Stimulated activated naive CD4-positive, alpha-beta T cell (primary cell): ENCODE results near the gene KMT2C.

Source experiments
- DNase-seq, 6 experiments: peaks; one replicate each; lab custom pipeline; 2025; lab: John Stamatoyannopoulos, UW

Gene KMT2C

DNA sequence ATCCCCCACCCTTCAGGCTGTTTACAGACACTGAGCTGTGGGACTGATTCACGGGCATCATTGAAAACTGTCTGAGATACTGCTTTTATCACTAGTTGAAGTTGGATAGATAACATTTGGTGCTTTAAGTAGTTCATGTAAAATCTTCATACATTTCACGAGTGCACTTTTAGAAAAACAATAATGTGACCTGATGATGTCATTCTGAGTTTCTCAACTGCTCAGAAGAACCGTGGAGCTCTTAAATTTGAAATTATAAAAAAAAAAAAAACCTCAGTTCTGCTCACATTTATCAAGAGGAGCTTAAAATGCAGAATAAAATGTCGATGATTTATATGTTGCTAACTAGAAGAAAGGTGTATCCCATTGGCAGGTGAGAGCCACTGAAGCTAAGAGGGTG lies 328.8 kb downstream of the KMT2C start:
- no peak for DNase-seq

DNA sequence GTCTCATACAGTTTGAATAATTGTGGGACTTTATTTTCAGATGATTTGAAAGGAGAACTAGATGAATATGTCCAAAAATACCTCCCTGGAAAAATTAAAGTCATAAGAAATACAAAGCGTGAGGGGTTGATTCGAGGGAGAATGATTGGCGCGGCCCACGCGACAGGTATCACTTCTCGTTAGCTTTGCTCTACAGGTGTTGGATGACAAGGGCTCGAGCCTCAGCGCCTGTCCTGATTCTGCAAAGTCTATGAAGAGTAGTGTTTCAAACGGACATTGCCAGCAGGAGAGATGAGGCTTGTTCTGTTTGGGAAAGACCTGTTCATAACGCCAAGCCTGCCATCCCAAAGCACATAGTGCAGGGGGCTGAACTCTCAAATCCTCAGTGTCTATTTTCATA lies 330.6 kb downstream of the KMT2C start:
- no peak for DNase-seq

DNA sequence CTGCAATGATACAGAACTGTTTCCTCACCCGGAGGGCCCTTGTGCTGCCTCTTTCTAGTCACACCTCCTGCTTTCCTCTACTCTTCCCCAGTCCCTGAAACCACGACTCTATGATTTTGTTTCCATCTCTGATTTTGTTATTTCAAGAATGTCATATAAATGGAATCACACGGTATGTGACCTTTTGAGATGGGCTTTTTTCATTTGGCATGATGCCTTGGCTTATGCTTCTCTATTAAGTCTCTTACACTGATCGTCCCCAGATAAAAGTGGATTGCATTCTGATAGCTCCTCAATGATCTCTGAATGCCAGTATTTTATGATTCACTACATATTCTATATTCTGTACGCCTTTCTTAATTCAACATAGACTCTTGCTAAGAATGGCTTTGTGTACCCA lies 332.1 kb downstream of the KMT2C start:
- no peak for DNase-seq

DNA sequence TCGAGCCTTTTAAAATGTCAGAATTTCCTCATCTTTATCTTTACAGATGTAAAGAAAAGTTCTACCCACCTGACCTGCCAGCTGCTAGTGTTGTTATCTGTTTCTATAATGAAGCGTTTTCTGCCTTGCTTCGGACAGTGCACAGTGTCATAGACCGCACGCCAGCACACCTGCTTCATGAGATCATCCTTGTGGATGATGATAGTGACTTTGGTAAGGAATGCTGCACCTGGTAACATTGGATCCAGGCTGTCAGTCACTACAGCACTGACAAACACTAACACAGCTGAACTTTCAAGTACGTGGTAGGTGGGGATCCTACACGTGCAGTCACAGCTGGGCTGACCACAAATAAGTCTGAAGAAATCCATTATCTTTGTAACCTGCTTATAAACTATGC lies 332.7 kb downstream of the KMT2C start:
- DNase-seq: no peak

DNA sequence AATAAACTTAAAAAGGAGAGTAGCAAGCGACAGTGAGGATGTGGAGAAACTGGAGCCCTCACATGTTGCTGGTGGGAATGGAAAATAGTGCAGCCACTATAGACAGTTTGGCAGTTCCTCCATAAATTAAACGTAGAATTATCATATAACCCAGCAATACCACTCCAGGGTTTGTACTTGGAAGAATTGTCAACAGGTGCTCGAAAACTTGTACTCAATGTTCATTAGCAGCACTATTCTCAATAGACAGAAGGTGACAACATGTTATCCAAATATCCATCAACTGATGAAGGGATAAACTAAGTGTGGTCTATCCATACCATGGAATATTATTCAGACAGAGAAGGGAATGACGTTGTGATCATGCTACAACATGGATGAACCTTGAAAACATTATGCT lies 338.5 kb downstream of the KMT2C start:
- DNase-seq: no peak

DNA sequence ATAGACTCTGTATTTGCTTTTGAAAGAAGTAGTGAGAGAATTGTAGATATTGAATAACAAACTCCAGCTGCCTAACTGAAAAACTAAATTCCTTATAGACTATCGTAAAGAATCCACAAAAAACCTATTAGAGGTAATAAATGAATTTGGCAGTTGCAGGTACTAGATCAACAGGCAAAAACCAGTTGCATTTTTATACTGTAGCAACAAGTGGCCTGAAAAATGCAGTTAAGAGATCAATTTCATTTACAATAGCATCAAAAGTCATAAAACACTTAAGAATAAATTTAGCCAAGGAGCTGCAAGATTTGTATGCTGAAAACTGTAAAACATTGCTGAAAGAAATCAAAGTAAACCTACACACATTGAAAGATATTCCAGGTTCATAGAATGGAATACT lies 340.0 kb downstream of the KMT2C start:
- DNase-seq: no peak

DNA sequence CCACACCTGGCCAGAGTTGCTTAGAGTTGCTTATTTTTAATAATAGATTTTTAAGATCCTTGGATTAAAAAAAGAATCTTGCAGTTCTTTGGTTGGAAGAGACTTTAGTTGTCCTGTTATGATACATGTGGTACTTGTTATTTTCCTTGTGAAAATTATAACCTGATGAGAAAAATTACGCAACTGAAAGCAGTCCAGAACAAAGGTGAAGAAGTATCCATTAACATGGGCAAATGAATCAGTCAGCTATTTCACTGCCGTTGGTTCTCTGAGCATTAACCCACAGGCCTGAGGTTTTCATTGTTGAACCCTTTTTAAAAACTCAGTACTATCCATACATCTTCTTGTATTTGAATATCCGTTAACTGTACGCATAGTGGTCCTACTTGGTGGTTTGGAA lies 342.1 kb downstream of the KMT2C start:
- DNase-seq: no peak

DNA sequence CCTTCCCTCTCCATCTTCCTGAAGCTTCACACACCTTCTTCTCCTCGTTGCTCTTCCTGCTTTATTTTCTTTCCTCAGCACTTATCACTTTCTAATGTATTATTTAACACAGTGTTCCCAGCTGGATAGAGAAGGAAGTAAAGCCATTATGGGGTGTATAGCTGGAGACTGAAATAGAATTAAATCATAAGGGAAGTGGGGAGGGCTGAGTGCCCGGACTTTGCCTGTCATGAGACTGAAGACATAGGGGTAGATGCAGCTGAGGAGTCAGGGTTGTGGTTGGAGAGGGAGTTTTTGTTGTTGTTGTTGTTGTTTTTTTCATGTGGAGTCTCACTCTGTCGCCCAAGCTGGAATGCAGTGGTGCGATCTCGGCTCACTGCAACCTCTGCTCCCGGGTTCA lies 345.1 kb downstream of the KMT2C start:
- no peak for DNase-seq

DNA sequence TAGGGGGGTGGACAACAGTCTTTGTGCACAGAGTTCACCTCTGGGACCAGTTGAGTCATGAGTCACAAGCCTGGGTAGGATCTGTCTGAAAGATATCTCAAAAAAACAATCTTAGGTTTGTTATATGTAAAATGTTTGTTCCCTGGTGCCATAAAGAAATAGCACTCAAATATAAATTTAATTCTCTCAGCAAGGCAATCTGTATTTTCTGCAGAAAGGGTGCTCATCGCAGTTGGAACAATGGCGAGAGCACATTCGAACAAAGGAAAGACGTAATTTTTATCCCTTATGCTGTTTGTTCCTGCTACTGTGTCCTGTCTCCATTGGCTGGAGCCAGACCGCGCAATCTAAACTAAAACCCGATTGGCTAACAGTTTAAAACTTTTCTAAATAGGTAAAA lies 346.6 kb downstream of the KMT2C start:
- no peak for DNase-seq

DNA sequence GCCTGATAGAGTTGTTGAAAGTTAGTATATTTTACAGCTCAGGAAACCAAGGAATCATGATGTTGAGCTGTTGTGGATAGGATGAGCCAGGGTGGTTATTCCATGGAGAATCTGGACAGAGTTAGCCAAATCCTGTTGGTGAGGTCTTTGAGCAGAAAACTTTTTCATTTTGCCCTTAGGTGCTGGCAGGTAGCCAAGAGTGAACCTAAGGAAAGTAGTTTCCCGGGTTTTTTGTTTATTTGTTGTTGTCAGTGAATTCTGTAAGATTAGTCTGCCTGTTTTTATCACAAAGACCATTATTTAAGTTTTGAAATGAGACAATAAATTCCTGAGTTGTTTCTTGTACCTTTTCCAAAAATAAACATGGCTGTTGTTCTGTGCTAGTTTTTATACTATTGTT lies 349.3 kb downstream of the KMT2C start:
- DNase-seq: no peak

DNA sequence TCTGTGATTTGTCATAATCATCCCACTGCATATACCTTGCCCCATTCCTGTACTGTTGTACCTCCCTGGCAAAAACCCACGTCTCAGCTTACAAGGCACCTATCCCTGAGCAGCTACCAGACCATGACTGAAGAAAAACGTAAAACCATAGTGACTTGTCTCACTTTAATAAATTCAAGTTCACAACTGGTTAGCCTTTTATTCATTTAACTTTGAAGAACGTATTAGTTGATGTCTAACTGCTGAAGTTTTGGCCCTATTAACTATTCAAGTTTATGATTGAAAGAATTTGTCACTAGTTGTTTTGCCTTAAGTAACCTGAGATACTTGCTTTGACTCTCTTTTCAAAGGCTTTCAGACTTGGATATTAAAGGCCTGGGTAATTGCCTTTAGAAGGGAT lies 350.7 kb downstream of the KMT2C start:
- DNase-seq: no peak
